ENCODE data around the gene MCC.

DNA sequence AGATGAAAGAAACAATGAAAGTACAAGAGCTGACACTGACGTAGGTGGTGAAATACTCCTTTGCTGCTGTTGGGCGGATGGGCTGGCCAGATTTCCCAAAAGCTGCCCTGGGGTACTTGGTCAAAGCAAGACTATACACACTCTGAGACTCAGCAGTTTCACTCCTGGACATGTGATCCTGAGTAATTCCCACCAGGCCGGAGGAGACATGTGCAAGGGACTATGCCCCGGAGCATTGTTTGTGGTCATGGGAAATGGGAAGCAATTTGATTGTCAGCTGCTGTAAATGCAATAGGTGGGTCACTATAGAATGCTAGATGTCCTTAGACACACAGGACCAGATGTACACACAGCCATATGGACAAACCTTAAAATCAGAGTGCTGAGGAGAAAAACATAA lies 395.6 kb downstream of the MCC start:
- no peak for TF ChIP-seq EZH2 (IDR thresholded peaks at IDR 0.05; ENCODE audit: borderline replicate concordance, insufficient read depth, low read depth, low read length, poor library complexity, severe bottlenecking)
- TF ChIP-seq, protein P1, sequence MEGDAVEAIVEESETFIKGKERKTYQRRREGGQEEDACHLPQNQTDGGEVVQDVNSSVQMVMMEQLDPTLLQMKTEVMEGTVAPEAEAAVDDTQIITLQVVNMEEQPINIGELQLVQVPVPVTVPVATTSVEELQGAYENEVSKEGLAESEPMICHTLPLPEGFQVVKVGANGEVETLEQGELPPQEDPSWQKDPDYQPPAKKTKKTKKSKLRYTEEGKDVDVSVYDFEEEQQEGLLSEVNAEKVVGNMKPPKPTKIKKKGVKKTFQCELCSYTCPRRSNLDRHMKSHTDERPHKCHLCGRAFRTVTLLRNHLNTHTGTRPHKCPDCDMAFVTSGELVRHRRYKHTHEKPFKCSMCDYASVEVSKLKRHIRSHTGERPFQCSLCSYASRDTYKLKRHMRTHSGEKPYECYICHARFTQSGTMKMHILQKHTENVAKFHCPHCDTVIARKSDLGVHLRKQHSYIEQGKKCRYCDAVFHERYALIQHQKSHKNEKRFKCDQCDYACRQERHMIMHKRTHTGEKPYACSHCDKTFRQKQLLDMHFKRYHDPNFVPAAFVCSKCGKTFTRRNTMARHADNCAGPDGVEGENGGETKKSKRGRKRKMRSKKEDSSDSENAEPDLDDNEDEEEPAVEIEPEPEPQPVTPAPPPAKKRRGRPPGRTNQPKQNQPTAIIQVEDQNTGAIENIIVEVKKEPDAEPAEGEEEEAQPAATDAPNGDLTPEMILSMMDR (IDR thresholded peaks at IDR 0.05), result no peak

All from B cell (primary cell).